Hematopoietic multipotent progenitor cell (in vitro differentiated cells): ENCODE measurements around the gene ATP8B4. TPM values are rescaled to one million over a fixed set of nuclear protein-coding genes. Genes with fewer than 3 reads are reported as not detected.
"Not testable (repeated sequence)": the region's sequence is repeated elsewhere in the genome, so short reads cannot be mapped to it uniquely, and the experiment has no call there.

Experiments used
- DNase-seq, 3 donors: peaks; one replicate each; pipeline ENCODE4 v3.0.0-alpha.2; 2011 to 2015; ENCODE audit warnings: low read depth in 2 of 3, low spot score in 2 of 3
- total RNA-seq: library from RNA; depleted of rRNA; stranded (reverse); fragments of >200 nt; gene quantifications from one replicate; pipeline ENCODE4 v1.2.3, GENCODE V29; 2012

Gene ATP8B4
- total RNA-seq, 1 donor, result 141 TPM

- DNase-seq, result no peak
These were observed 22.8 kb upstream of the ATP8B4 start for GRCh38 chr15:50141856-50142255.

- no peak for DNase-seq
These were observed 21.9 kb upstream of the ATP8B4 start for GRCh38 chr15:50140983-50141382.

GRCh38 chr15:50140098-50140497 lies 21.1 kb upstream of the ATP8B4 start:
- DNase-seq, result no peak

- no peak for DNase-seq
These were observed 19.4 kb upstream of the ATP8B4 start for GRCh38 chr15:50138391-50138790.

- DNase-seq, result no peak
These were observed 18.9 kb upstream of the ATP8B4 start for GRCh38 chr15:50137893-50138292.

GRCh38 chr15:50137330-50137761 lies 18.3 kb upstream of the ATP8B4 start:
- no peak for DNase-seq

- DNase-seq, result no peak
These were observed 16.1 kb upstream of the ATP8B4 start for GRCh38 chr15:50135031-50135551.

GRCh38 chr15:50134524-50135024 lies 15.5 kb upstream of the ATP8B4 start:
- DNase-seq, result peak in 1 of 3 donors; percentile 83

- DNase-seq, result not testable (repeated sequence)
These were observed 13.4 kb upstream of the ATP8B4 start for GRCh38 chr15:50132251-50132984.

GRCh38 chr15:50131617-50132016 lies 12.6 kb upstream of the ATP8B4 start:
- DNase-seq, result no peak

GRCh38 chr15:50128266-50128665 lies 9.2 kb upstream of the ATP8B4 start:
- DNase-seq, result peak in 2 of 3 donors; percentile 63 to 66

GRCh38 chr15:50127255-50127777 lies 8.3 kb upstream of the ATP8B4 start:
- no peak for DNase-seq

GRCh38 chr15:50126072-50126471 lies 7.0 kb upstream of the ATP8B4 start:
- no peak for DNase-seq

GRCh38 chr15:50124631-50125030 lies 5.6 kb upstream of the ATP8B4 start:
- no peak for DNase-seq

- no peak for DNase-seq
These were observed 5.0 kb upstream of the ATP8B4 start for GRCh38 chr15:50123861-50124557.

GRCh38 chr15:50120729-50121128 lies 1.7 kb upstream of the ATP8B4 start:
- no peak for DNase-seq

GRCh38 chr15:50117431-50118027 lies 1.5 kb downstream of the ATP8B4 start:
- DNase-seq, result no peak

GRCh38 chr15:50116477-50116876 lies 2.6 kb downstream of the ATP8B4 start:
- peak in 2 of 3 donors; percentile 46 to 67 for DNase-seq

GRCh38 chr15:50113992-50114780 lies 4.8 kb downstream of the ATP8B4 start:
- no peak for DNase-seq

- no peak for DNase-seq
These were observed 5.9 kb downstream of the ATP8B4 start for GRCh38 chr15:50113187-50113505.
